Activated CD4-positive, alpha-beta T cell treated with anti-CD3 and anti-CD28 coated beads, Interleukin-10, Interleukin-2, amounts not matched to agents 100 ng/mL and 50 ng/mL, durations not matched to agents 16 hours and 8 hours (primary cell): Measurements from ENCODE around the gene RNPEP.
"Not testable (repeated sequence)": the region's sequence is repeated elsewhere in the genome, so short reads cannot be mapped to it uniquely, and the experiment has no call there.

Experiments
- DNase-seq: peaks from one replicate; pipeline ENCODE4 v3.0.0-alpha.2; 2020

RNPEP gene

DNA sequence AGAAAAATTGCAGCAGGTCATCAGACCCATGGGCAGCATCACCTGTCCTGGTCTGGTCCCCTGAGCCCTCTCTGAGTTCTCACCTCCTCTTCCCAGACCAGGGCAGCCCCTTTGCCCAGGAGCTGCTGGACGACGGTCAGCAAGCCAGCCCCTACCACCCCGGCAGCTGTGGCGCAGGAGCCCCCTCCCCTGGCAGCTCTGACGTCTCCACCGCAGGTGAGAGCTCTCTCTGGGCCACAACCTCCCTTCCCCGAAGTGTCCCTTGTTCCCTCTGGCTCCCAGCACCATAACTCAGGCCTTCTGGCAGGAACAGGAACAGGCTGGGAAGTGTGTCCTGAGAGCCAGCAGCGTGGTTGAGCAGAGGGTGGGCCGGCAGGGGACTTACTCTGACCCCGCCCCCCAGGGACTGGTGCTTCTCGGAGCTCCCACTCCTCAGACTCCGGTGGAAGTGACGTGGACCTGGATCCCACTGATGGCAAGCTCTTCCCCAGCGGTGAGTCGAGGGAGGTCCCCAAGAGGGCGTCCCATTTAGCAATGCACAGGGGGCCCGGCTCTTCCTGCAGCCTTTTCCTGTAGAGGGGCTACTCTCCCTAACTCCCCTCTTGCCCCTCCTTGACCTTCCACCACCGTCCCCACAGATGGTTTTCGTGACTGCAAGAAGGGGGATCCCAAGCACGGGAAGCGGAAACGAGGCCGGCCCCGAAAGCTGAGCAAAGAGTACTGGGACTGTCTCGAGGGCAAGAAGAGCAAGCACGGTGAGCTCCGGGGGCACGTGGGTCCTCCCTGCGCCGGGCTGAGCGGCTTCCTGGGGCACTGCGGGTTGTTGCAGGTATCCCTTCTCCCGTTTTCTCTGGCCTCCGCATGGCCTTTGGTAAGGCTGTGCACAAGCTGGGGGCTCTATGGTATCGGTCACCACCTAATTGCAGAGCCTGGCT, 30.4 kb downstream of the RNPEP start:
- no peak for DNase-seq

DNA sequence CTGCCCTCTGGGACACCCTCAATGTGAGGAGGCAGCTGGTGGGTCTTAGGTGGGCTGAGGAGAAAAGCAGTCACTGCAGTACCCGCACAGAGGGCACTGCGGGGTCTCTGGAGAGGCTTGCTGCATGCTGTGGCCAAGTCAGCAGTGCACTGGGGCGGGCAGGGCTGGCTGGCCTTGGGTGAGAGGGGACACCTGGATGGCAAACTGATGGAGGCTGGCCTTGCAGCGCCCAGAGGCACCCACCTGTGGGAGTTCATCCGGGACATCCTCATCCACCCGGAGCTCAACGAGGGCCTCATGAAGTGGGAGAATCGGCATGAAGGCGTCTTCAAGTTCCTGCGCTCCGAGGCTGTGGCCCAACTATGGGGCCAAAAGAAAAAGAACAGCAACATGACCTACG, 31.2 kb downstream of the RNPEP start:
- no peak for DNase-seq

DNA sequence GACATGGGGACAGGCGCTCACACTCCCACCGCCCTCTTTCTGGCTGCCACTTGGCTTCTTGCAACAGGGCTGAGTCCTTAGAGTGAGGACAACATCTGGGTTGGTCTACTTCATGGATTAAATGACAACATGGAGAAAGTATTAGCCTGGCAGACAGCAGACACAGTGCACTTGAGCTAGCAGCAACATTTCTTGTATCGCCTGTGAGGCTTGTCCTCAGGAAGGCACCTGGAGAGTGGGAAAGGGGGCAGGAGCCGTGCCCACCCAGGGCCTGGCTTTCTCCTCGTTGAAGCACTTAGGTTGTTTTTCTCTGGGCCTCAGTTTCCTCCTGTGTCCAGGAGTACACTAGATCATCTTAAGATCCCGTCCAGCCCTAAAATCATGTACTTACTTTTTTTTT, 31.6 kb downstream of the RNPEP start:
- no peak for DNase-seq

DNA sequence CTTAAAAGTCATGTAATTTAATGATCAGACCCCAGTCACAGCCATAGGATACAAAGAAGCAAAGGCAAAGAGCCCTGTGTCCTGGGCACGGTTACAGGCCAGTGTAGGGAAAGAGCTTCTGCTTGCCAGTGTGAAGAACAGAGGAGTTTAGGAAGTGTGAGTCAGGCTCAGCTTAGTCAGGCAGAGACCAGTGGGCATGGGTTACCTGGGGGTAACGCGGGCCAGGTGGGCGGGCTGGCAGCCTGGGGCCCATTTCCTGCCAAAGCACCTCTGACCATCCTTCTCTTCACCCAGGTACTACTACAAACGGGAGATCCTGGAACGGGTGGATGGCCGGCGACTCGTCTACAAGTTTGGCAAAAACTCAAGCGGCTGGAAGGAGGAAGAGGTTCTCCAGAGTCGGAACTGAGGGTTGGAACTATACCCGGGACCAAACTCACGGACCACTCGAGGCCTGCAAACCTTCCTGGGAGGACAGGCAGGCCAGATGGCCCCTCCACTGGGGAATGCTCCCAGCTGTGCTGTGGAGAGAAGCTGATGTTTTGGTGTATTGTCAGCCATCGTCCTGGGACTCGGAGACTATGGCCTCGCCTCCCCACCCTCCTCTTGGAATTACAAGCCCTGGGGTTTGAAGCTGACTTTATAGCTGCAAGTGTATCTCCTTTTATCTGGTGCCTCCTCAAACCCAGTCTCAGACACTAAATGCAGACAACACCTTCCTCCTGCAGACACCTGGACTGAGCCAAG, 32.6 kb downstream of the RNPEP start:
- no peak for DNase-seq

DNA sequence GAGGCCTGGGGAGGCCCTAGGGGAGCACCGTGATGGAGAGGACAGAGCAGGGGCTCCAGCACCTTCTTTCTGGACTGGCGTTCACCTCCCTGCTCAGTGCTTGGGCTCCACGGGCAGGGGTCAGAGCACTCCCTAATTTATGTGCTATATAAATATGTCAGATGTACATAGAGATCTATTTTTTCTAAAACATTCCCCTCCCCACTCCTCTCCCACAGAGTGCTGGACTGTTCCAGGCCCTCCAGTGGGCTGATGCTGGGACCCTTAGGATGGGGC, 33.2 kb downstream of the RNPEP start:
- DNase-seq, result no peak

DNA sequence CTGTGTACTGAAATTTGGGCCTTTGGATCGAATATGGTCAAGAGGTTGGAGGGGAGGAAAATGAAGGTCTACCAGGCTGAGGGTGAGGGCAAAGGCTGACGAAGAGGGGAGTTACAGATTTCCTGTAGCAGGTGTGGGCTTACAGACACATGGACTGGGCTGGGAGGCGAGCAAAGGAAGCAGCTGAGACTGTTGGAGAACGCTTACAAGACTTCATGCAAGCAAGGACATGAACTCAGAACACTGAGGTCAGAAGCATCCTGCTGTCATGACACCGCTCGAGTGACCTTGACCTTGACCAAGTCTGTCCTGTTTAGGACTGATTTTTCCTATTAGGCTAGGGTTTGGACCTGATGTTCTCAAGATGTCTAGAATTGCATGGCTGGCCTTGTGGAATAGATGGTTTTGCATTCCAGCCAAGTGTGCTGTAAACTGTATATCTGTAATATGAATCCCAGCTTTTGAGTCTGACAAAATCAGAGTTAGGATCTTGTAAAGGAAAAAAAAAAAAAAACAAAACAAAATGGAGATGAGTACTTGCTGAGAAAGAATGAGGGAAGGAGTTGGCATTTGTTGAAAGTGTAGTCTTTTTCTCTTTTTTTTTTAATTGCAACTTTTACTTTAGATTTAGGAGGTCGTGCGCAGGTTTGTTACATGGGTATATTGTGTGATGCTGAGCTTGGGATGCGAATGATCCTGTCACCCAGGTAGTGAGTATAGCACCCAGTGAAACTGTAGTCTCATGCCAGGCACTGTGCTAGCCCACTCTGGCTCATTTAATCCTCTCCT, 33.8 kb downstream of the RNPEP start:
- DNase-seq, result no peak

DNA sequence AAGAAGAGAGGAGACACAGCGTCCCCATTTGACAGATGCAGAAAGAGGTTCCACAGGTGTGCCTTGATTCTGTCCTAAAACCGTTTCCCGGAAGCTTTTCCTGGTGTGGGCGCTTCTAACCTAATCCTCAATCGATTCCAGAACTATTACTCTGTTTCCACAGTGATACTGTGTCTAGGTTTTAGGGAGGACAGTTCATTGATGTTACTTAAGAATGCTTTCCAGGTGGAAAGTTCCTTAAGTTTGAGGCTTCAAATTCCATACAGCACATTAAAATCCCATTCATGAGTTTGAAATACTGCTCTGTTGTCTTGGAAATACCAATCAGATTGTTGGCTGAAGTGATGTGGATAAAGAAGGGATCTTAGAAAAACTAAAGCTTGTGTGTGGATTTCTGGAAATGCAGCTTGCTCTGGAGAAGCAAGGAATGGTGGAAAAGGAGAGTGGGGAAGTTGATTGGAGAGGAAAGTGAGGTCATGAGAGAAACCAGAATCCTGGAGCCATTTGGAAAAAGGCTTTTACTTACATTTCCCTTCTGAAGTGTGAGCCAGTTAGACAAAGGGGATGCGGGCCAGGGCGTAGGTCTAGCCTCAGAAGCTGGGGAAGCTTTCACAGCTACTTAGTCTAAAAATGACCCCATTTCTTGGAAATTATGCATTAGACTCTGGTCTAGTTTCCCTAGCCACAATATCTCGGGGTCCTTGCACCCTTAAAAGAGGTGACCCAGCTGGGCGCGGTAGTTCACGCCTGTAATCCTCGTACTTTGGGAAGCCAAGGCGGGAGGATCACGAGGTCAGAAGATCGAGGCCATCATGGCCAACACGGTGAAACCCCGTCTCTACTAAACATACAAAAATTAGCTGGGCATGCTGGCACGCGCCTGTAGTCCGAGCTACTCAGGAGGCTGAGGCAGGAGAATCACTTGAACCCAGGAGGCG, 34.6 kb downstream of the RNPEP start:
- DNase-seq, result no peak

DNA sequence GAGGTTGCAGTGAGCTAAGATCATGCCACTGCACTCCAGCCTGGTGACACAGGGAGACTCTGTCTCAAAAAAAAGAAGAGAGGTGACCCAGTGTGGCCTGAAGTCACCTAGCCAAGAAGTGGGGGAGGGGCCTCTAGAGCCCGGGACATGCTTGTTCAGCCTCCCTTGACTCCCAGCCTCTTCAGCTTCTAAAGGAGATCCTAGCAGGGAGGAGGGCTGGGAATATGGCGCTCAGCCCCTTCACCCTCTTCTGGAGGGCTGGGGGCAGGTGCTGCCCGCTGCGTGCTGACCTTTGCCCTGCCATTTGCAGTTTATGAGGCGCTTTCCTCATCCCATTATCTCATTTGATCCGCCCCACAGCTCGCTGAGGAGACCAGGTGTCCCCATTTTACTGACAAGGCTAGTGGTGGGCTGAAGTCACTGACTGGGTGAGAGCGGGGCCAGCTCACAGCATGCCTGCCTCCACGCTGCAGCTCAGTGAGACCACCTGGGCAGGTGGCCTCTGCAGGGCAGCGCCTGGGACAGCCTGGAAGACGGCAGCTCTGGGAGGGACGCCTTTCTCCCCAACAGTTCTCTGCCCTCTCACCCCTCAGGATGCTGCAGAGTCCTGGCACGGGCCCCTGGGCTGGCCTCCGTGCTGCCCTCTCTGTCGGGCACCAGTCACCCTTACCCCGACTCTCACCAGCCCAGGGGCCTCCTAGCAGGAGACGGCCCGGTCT, 35.5 kb downstream of the RNPEP start:
- no peak for DNase-seq

DNA sequence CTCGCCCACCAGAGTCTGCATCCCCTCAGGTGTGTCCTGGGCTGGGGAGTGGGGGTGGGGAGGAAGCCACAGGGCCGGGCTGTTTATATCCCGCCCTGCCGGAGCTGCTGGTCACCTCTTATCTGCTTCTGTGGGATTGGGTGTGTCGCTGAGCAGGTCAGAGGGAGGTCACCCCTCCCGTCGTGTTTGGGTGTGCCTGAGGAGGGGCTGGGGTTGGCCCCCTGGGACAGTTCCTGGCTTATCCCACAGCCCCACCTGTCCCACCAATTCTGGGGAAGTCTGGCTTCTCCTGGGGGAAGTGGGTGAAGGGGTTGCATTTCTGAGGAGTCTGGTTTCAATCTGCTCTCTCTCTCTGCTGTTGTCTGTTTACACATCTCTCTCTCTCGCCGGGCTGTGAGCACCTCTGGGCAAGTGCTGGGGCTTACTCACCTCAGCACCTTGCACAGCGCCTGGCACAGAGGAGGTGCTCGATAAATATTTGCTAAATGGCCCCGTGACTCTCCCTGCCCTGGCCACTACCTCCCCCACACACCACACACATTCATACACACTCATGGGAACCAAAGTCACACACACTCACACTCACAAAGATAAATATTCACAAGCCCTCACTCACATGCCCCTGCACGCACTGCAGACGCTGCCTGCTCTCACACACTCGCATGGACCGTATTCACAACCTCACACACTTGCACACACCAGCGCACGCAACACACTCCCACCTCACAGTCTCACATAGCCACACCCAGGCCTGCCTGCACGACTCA, 36.2 kb downstream of the RNPEP start:
- no peak for DNase-seq

DNA sequence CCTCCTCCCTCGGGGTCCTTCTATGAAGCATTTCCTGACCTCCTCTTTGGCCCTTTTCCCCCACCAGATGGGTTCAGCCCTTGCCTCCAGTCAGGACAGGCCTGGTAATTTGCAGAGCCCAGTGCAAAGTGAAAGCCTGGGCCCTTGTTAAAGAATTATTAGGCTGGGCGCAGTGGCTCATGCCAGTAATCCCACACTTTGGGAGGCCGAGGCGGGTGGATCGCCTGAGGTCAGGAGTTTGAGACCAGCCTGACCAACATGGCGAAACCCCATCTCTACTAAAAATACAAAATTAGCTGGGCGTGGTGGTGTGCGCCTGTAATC, 36.7 kb downstream of the RNPEP start:
- DNase-seq, result not testable (repeated sequence)

DNA sequence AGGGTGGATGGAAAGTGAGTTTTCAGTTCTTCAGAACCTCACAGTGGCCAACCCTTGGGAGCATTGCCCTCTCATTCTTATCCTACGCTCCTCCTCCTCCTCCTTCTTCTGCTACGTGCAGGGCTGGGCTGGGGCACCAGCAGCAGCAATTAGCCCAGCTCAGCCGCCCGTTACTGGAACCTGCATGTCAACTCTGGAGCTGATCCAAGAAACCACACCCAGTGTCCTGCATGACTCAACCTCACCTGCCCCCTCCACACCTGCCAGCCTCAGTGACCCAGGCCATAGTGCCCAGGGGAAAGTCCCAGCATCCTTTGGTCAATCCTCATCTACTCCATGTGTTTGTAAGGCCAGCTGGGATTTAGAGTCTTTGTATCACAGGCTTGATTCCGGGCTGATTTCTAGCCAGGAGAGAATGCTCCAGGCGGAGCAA, 40.6 kb downstream of the RNPEP start:
- DNase-seq, result no peak

DNA sequence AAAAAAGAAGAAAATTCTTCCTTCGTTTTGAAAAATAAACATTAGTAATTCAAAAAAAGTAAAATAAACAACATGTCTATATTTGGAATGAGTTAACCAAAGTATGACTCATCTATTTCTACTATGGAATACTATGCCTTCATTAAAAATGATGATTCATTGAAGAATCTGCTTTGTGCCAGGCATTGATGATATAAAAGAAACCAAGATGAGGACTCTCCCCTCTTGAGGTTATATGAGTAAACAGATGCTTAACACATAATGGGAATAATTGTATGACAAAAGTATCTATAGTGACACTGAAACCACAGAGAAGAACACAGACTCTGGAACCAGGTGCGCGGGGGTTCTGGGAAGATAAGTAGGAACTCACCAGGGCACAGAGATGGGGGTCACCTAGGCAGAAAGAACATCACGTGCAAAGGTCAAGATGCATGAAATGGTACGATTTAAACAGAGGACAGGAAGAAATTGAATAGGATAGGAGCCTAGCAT, 46.8 kb downstream of the RNPEP start:
- DNase-seq, result peak; percentile 4

DNA sequence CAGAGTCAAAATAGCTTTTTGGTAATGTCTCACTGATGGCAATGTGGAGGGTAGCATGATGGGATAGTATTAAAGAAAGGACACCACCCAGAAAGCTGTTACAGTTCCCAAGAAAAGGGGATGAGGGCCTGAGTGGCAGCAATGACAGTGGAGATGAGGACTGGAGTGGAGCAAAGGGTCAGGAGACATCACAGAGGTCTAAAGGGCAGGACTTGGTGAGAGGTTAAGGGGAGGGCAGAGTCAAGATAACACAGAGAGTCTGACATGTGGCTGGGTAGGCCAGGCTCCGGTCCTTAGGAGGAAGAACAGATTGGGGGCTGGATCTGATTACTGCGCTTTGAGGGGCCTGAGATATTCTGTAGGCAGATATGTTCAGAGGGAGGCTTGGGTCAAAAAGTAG, 47.3 kb downstream of the RNPEP start:
- no peak for DNase-seq

DNA sequence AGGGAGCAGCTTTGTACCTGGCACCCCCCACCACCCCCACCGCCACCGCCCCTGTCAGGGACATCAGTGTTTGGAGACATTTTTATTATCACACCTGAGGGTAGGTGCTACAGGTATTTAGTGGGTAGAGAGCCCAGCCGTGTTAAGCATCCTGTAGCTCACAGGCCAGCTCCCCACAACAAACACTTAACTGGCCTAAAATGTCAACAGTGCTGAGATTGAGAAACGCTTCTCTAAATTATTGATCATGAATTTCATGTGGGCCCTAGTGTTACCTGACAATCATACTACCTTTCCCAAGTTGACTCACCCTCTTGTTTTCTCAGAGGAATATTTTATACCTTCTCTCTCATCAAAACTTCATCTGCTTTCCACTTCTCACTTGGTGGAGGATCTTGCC, 49.3 kb downstream of the RNPEP start:
- DNase-seq, result no peak

DNA sequence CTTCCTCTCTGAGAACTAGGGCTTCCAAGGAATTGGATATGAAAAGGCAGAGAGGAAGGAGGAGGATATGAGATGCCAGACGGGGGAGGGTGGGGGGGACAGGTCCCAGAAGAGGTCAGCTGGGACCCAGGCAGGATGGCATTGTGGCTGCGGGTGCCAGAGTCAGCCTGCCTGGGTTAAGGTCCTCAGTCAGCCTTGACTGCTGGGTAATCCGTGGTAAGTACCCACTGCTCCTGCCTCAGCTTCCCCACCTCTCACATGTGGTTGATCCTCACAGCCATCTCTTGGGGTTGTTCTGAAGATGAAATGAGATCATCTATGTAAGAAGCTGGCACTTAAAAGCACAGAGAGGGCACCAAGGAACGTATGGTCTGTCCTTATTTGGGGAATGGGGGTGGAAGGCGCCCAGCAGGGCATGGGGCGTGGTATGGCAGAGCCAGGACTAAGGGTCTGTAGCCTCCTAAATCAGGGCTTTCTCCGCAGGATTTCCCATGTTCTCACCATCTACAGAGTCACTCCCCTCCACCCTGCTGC, 51.8 kb downstream of the RNPEP start:
- no peak for DNase-seq

DNA sequence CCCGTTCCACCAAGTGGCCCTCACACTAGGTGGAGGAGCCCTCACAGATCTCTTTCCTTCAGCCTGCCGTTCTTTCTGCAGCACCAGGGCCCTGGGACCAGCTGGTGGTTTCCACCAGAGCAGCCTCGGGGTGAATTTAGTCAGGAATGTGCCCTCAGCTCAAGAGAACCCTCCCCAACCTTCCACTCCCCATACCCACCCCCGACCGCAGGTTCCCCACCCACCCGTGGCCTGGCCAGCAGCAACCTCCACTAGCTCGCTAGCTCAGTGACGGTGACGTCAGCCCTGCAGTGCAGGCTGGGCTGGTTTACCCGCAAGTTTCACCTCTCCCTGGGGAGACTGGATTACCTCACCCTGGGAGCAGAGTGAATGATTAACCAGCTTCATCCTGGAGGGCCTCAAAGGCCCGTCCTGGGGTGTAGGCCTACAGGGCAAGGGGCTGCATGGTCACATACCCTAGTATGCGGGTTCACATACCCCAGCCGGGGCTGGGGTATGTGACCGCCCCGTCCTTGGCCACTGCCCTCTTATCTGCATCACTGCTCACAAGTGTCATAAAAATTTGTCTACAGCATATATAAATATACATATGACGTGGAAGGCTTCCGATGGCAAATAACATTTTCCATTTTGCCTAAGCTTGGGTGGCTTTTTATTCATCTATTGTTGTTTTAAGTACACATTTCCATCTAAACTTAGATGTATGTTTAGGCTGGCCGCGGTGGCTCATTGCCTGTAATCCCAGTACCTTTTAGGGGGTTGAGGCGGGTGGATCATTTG, 52.4 kb downstream of the RNPEP start:
- peak; percentile 2 for DNase-seq

DNA sequence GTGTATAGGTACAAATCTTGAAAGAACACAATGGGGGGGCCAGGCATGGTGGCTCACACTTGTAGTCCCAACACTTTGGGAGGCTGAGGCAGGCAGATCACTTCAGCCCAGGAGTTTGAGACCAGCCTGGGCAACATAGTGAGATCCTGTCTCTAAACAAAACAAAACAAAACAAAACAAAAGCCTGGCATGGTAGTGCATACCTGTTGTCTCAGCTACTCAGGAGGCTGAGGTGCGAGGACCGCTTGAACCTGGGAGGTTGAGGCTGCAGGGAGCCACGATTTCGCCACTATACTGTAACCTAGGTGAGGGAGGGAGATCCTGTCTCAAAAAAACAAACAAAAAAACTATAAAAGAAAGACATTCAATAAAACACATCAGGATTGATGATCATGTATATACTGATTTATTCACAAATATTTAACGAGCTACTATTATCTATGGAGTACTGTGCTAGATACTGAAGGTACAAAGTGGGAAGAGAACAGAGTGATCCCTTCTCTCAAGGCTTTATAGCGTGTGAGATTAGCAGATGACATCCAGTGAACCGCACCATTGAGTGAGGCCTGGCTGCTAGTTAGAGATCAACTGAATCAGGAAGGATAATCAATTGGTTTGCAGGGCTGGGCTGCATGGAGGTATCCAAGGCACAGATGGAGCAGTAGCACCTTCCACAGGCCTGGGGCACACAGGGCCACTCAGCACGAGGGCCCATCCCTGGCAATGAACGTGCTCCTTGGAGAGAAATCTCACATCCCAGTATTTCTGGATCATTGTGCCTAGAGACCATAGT, 54.3 kb downstream of the RNPEP start:
- no peak for DNase-seq

DNA sequence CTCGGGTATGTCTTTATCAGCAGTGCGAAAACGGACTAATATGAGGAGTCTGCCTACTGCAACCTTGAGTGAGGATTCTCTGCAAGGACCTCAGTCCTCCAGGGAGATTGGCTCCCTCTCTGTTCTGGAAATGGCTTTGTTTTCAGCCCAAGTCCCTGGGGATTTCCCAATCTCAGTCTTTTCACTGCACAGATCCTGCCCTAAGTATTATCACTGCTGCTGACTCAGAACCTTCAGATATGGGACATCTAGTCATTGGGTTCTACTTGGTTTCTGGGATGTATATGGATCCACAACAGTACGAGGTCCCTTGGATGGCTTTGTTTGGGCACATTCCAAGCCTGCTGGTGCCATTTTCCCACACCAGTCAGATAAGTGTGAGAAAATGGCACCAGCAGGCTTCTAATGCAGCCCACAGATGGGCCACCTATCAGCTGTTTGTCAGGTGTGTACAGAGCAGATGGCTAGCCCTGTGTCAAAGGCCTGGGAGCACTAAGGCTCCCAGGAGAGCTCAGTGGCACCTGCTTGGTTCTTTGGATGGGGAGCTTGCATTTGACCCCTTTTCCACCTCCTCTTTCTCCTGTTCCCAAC, 55.4 kb downstream of the RNPEP start:
- DNase-seq, result no peak
